HCEC 1CT (cell line): Measurements from ENCODE around the gene SPDYE3.
"Not testable (repeated sequence)": the region's sequence is repeated elsewhere in the genome, so short reads cannot be mapped to it uniquely, and the experiment has no call there.

Experiments
- DNase-seq: peaks from one replicate; pipeline ENCODE4 v3.0.0-alpha.2; 2017

The SPDYE3 gene

DNA sequence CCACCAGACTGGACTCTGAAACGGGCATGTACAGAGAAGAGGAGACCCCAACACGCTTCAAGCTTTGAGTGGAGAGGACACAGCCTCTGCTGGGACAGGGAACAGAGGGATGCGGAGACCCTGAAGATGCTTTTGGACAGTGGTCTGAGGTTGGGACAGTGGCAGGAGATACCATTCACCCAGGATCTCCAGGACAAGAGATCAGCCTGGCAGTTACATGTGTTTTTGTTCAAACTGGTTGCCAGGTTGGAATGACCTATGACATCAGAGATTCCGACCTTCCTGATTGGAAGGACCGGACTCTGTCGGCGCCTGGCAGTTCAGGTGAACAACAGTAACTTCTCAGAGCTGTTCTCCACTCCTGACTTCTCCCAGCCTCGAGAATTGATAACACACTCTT lies at the start of gene SPDYE3:
Gene SPDYE3 (plus strand): TSS at position 301 of the 400 bp plus-strand sequence. CDS start 184 bp downstream, outside the sequence.
- DNase-seq = not testable (repeated sequence)

DNA sequence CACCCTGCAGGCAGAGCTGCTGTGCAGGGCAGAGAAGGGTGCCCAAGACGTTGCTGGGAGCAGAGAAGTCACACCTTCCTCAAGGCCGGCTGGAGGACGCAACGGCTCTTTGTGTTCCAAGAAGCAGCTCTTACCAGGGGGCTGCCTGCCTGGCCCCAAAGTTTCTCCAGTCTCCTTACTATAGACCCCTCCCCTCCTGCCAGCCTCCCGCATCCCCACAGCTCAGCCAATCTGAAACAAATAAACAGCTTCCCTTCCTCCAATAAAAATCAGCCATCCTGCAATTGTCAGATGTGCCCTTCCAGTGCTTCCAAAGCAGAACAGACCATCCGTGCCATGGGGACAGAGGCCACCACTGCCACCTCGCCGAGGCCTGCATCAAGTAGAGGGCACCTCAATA lies 47.5 kb upstream of the SPDYE3 start:
- not testable (repeated sequence) for DNase-seq

GRCh38 chr7:100262896-100263295 lies 44.6 kb upstream of the SPDYE3 start:
- not testable (repeated sequence) for DNase-seq

GRCh38 chr7:100264223-100264622 lies 43.3 kb upstream of the SPDYE3 start:
- DNase-seq = not testable (repeated sequence)

DNA sequence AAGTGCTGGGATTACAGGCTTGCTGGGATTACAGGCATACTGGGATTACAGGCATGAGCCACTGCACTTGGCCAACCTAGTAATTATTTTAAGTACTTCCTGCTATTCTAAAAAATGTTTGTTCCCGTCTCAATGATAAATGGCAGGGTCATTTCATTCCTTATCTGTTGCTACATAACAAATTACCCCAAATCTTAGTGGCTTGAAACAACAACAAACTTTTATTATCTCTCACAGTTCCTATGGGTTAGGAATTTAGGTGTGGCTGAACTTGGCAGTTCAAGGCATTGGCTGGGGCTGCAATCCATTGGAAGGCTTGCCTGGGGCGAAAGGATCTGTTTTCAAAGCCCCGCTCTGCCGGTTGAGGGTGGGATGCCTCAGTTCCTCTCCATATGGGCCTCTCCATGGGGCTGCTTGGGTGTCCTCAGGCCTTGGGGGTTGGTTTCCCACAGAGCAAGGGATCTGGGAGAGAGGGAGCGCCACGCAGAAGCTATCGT lies 42.8 kb upstream of the SPDYE3 start:
- not testable (repeated sequence) for DNase-seq

GRCh38 chr7:100265851-100266250 lies 41.7 kb upstream of the SPDYE3 start:
- not testable (repeated sequence) for DNase-seq

GRCh38 chr7:100266576-100267354 lies 40.7 kb upstream of the SPDYE3 start:
- DNase-seq = no peak

DNA sequence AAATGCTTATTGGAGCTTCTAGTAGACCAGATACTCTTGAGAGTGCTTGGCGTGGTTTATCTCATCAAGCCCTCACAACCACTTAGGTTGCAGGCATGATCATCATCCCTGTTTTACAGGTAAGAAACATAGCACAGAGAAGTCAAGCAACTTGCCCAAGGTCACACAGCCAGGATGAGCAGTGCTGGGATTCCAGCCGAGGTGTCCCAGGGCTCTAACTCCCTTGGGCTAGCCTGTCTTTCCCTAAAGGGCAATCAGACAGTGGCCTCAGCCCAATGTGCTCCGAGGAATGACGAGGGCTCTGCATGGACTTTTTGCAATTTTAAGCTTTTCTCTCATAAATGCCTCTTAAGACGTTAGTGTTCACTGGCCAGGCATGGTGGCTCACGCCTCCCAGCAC lies 39.9 kb upstream of the SPDYE3 start:
- DNase-seq = no peak

GRCh38 chr7:100268882-100269281 lies 38.6 kb upstream of the SPDYE3 start:
- DNase-seq = not testable (repeated sequence)

- not testable (repeated sequence) for DNase-seq
Measured at GRCh38 chr7:100269306-100270045, 38.0 kb upstream of the SPDYE3 start.

GRCh38 chr7:100270046-100270918 lies 37.2 kb upstream of the SPDYE3 start:
- not testable (repeated sequence) for DNase-seq

DNA sequence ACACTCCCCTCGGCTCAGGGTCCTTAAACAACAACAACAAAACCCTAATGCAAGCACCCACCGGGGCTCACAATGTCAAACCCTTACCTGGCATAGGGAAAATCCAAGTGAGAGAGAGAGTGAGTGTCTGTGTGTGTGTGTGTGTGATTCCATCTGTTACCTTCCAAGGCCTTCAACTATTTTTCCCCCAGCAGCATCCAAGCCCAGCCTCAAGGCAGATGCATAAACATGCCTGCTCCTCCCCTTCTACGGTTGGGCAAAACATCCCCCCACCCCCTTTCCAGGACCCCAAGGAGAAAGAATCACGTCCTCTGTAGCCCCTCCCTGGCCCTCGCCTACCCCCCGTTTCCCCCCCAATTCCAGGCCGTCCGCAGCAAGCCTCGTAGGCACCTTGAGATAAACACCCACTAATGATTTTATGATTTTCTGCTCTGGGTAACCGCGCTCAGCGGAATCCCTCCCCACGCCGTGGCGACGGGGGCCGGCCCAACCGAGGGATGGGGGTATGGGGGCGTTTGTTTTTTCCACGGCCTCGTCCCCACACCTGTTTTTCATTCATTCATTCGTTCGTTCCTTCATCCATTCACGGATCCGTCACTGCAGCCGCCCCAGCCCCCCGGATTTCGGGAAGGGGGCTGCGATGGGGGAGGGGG lies 36.4 kb upstream of the SPDYE3 start:
- not testable (repeated sequence) for DNase-seq

- peak; percentile 88 for DNase-seq
Measured at GRCh38 chr7:100271716-100272537, 35.6 kb upstream of the SPDYE3 start.

DNA sequence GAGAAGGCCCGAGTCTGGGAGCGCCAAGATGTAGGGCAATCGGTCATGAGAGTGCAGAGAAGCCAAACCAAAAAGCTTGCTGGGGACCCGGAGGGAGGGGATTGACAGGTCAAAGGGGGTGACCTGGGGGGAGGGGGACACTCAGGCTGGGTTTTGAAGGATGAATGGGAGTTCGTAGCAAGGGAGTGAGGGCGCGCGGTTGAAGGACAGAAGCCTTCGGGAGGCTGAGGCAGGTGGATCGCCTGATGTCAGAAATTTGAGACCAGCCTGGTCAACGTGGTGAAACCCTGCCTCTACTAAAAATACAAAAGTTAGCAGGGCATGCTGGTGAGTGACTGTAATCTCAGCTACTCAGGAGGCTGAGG lies 35.0 kb upstream of the SPDYE3 start:
- DNase-seq = not testable (repeated sequence)

GRCh38 chr7:100275120-100275519 lies 32.4 kb upstream of the SPDYE3 start:
- no peak for DNase-seq

GRCh38 chr7:100276126-100276525 lies 31.4 kb upstream of the SPDYE3 start:
- DNase-seq = not testable (repeated sequence)

GRCh38 chr7:100282069-100282608 lies 25.4 kb upstream of the SPDYE3 start:
- DNase-seq = not testable (repeated sequence)

- not testable (repeated sequence) for DNase-seq
Measured at GRCh38 chr7:100283147-100283546, 24.4 kb upstream of the SPDYE3 start.

DNA sequence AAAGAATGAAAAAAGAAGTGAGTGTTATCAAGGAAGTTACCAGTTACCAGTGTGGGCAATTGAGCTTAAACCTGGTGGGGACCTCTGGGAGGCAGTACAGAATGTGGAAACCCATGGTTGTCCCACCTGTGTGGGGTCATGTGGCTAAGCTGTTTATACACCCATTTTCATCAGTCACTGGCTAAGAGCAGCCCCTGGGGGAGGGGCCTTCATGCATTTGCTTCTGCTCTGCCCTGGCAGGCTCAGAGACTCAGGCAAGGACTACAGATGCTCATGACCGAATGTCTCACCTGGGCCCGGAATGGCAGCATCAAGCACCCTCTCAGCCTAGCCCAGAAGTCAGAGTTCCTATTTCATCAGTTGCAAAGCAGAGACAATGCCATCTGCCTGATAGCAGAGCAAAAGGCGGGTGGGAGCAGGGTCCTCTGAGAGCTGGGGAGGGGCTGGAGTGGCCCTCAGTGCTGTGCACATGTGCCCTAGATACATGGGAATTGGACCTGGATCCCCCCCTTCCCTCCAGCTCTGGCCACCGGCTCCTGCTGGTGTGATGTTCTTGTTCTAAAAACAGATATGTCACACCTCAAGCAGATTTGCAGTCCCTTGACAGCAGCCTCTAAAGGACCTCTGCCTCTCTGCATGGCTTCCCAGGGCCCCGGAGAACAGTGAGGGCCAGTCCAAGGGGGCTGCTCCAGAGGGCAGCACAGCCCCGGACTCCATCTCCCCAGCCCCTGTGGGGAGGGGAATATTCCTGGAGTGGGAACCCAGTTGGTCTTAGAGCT lies 20.1 kb upstream of the SPDYE3 start:
- DNase-seq = not testable (repeated sequence)

DNA sequence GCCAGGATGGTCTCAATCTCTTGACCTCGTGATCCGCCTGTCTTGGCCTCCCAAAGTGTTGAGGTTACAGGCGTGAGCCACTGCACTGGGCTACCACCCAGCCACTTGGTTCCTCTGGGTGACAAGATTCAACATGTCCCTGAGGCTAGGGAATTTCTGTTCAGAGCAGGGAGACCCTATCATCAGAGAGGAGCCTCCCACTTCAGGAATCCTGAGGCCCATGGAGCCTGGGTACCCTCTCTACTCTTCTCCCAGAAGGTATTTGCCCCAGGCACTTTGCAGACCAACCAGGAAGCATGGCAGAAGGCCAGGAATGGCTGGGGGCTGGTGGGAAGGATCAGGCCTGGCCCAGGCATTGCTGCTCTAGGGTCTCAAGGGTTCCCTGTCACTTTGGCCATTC lies 19.2 kb upstream of the SPDYE3 start:
- not testable (repeated sequence) for DNase-seq
